OCI-LY1 (cell line): ENCODE results near the gene PDZRN3.

Experiments
- EZH2 ChIP-seq: fragments of 200-600 bp; sonication (generic), shearing (Covaris generic); IDR thresholded peaks from 2 replicates; pipeline ENCODE4 v1.8.0; 2017; ENCODE audit warnings: borderline replicate concordance, mixed run types, mild to moderate bottlenecking, antibody characterized with exemption, low read length, moderate library complexity, mixed read lengths
- TF ChIP-seq, protein P1 (sequence below): fragments of 200-600 bp; sonication (generic), shearing (Covaris generic); IDR thresholded peaks from 2 replicates; pipeline ENCODE4 v1.5.1; 2017; ENCODE audit warnings: mild to moderate bottlenecking, antibody characterized with exemption, low read length, moderate library complexity, mixed read lengths

GRCh38 chr3:73599605-73600004 is 25.1 kb downstream of the PDZRN3 start:
- TF ChIP-seq, protein P1, sequence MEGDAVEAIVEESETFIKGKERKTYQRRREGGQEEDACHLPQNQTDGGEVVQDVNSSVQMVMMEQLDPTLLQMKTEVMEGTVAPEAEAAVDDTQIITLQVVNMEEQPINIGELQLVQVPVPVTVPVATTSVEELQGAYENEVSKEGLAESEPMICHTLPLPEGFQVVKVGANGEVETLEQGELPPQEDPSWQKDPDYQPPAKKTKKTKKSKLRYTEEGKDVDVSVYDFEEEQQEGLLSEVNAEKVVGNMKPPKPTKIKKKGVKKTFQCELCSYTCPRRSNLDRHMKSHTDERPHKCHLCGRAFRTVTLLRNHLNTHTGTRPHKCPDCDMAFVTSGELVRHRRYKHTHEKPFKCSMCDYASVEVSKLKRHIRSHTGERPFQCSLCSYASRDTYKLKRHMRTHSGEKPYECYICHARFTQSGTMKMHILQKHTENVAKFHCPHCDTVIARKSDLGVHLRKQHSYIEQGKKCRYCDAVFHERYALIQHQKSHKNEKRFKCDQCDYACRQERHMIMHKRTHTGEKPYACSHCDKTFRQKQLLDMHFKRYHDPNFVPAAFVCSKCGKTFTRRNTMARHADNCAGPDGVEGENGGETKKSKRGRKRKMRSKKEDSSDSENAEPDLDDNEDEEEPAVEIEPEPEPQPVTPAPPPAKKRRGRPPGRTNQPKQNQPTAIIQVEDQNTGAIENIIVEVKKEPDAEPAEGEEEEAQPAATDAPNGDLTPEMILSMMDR, result no peak
- no peak for TF ChIP-seq EZH2
